H9 (cell line): ENCODE data around the gene HGS. TPM values are rescaled to one million over a fixed set of nuclear protein-coding genes. Genes with fewer than 3 reads are reported as not detected.

Experiments
- DNase-seq: peaks from one replicate; pipeline ENCODE4 v3.0.0-alpha.2; 2017
- H2AFZ ChIP-seq: one replicate; pipeline ENCODE4 v1.6.1; 2013; ENCODE audit warnings: mild to moderate bottlenecking, low read length, control low read depth, moderate library complexity
- H2AK5ac ChIP-seq: 2 replicates; pipeline ENCODE4 v1.6.1; 2013; ENCODE audit warnings: low read length, control low read depth, mixed read lengths; ENCODE audit not compliant: insufficient read length
- H2BK120ac ChIP-seq: one replicate; pipeline ENCODE4 v1.6.1; 2013; ENCODE audit warnings: low read depth, mild to moderate bottlenecking, low read length, control low read depth, inconsistent platforms; ENCODE audit not compliant: poor library complexity, severe bottlenecking
- H2BK12ac ChIP-seq: 2 replicates; pipeline ENCODE4 v1.6.1; 2013; ENCODE audit warnings: low read length, control low read depth, mixed read lengths, low read depth; ENCODE audit not compliant: insufficient read length
- H2BK15ac ChIP-seq: 2 replicates; pipeline ENCODE4 v1.6.1; 2013; ENCODE audit warnings: low read depth, low read length, control low read depth
- H2BK20ac ChIP-seq: one replicate; pipeline ENCODE4 v1.6.1; 2013; ENCODE audit warnings: low read depth, mild to moderate bottlenecking, low read length, control low read depth, inconsistent platforms; ENCODE audit not compliant: poor library complexity, severe bottlenecking
- H2BK5ac ChIP-seq: 2 replicates; pipeline ENCODE4 v1.6.1; 2013; ENCODE audit warnings: low read length, control low read depth, mixed read lengths; ENCODE audit not compliant: insufficient read length
- H3K14ac ChIP-seq: 2 replicates; pipeline ENCODE4 v1.6.1; 2013; ENCODE audit warnings: low read length, control low read depth; ENCODE audit not compliant: insufficient read depth
- H3K18ac ChIP-seq: 2 replicates; pipeline ENCODE4 v1.6.1; 2013; ENCODE audit warnings: low read depth, mild to moderate bottlenecking, mixed read lengths, low read length, control low read depth; ENCODE audit not compliant: insufficient read length
- H3K23ac ChIP-seq: 2 replicates; pipeline ENCODE4 v1.6.1; 2013; ENCODE audit warnings: low read length, control low read depth, mixed read lengths, low read depth; ENCODE audit not compliant: insufficient read length
- H3K23me2 ChIP-seq: 2 replicates; pipeline ENCODE4 v1.6.1; 2013; ENCODE audit warnings: low read depth, mild to moderate bottlenecking, mixed read lengths, low read length, control low read depth; ENCODE audit not compliant: insufficient read length, poor library complexity, severe bottlenecking
- H3K27ac ChIP-seq: 2 replicates; pipeline ENCODE4 v1.5.1; 2013; ENCODE audit warnings: low read length, control low read depth, mixed read lengths, low read depth; ENCODE audit not compliant: insufficient read length
- H3K27me3 ChIP-seq: 2 replicates; pipeline ENCODE4 v1.6.1; 2013; ENCODE audit warnings: low read length, control low read depth, inconsistent platforms; ENCODE audit not compliant: insufficient read depth
- H3K4ac ChIP-seq: 2 replicates; pipeline ENCODE4 v1.6.1; 2013; ENCODE audit warnings: low read depth, mild to moderate bottlenecking, control low read depth, inconsistent platforms, low read length, moderate library complexity
- H3K4me1 ChIP-seq: 2 replicates; pipeline ENCODE4 v1.6.1; 2013; ENCODE audit warnings: low read length, control low read depth, inconsistent platforms; ENCODE audit not compliant: insufficient read depth
- H3K4me2 ChIP-seq: 2 replicates; pipeline ENCODE4 v1.6.1; 2013; ENCODE audit warnings: low read length, control low read depth, mixed read lengths; ENCODE audit not compliant: insufficient read length, insufficient read depth
- H3K56ac ChIP-seq: 2 replicates; pipeline ENCODE4 v1.6.1; 2013; ENCODE audit warnings: low read depth, mild to moderate bottlenecking, mixed read lengths, low read length, control low read depth; ENCODE audit not compliant: insufficient read length
- H3K79me1 ChIP-seq: 2 replicates; pipeline ENCODE4 v1.6.1; 2013; ENCODE audit warnings: low read depth, mild to moderate bottlenecking, moderate library complexity, low read length, control low read depth, inconsistent platforms; ENCODE audit not compliant: insufficient read depth, poor library complexity, severe bottlenecking
- H3K79me2 ChIP-seq: 2 replicates; pipeline ENCODE4 v1.6.1; 2013; ENCODE audit warnings: low read length, control low read depth, inconsistent platforms; ENCODE audit not compliant: insufficient read depth
- H3K9ac ChIP-seq: 2 replicates; pipeline ENCODE4 v1.6.1; 2013; ENCODE audit warnings: low read length, control low read depth, mixed read lengths; ENCODE audit not compliant: insufficient read length; ENCODE audit errors: extremely low read depth
- H3K9me3 ChIP-seq: one replicate; pipeline ENCODE4 v1.6.1; 2013; ENCODE audit warnings: low read depth, low read length, inconsistent platforms; ENCODE audit not compliant: control insufficient read depth
- H3T11ph ChIP-seq: one replicate; pipeline ENCODE4 v1.6.1; 2013; ENCODE audit warnings: mild to moderate bottlenecking, low read length, control low read depth, inconsistent platforms
- H4K20me1 ChIP-seq: one replicate; pipeline ENCODE4 v1.6.1; 2013; ENCODE audit not compliant: control insufficient read depth, insufficient read length, insufficient read depth
- H4K5ac ChIP-seq: 2 replicates; pipeline ENCODE4 v1.6.1; 2013; ENCODE audit warnings: low read depth, mild to moderate bottlenecking, mixed read lengths, low read length, control low read depth; ENCODE audit not compliant: insufficient read length
- H4K8ac ChIP-seq: replicated peaks from 2 replicates; pipeline ENCODE4 v1.6.1; 2013; ENCODE audit warnings: low read length, control low read depth, mixed read lengths, low read depth; ENCODE audit not compliant: insufficient read length
- H4K91ac ChIP-seq: 2 replicates; pipeline ENCODE4 v1.6.1; 2013; ENCODE audit warnings: low read depth, mild to moderate bottlenecking, moderate library complexity, mixed read lengths, low read length, control low read depth; ENCODE audit not compliant: insufficient read length
- H3K27ac Mint-ChIP-seq, 3 experiments: 2 replicates in 2 of 3; 3 replicates in 1 of 3; pipeline ENCODE4 v1.8.0; 2020 to 2021; ENCODE audit warnings: mixed read lengths in 3 of 3, mild to moderate bottlenecking in 1 of 3, moderate library complexity in 1 of 3
- H3K27me3 Mint-ChIP-seq: 2 replicates; pipeline ENCODE4 v1.8.0; 2021; ENCODE audit warnings: low read depth, mild to moderate bottlenecking, moderate library complexity, mixed read lengths
- H3K36me3 Mint-ChIP-seq, 3 experiments: 2 replicates in 2 of 3; 3 replicates in 1 of 3; pipeline ENCODE4 v1.8.0; 2020 to 2021; ENCODE audit warnings: low read depth in 3 of 3, mixed read lengths in 3 of 3; ENCODE audit not compliant: insufficient read depth in 1 of 3
- H3K4me1 Mint-ChIP-seq, 2 experiments: 2 replicates each; pipeline ENCODE4 v1.8.0; 2020; ENCODE audit warnings: mixed read lengths in 2 of 2
- H3K4me3 Mint-ChIP-seq, 2 experiments: 2 replicates in 1 of 2; 3 replicates in 1 of 2; pipeline ENCODE4 v1.8.0; 2020 to 2021; ENCODE audit warnings: mild to moderate bottlenecking in 2 of 2, mixed read lengths in 2 of 2, moderate library complexity in 1 of 2
- H3K9me3 Mint-ChIP-seq, 2 experiments: 2 replicates in 1 of 2; 3 replicates in 1 of 2; pipeline ENCODE4 v1.8.0; 2020; ENCODE audit warnings: mild to moderate bottlenecking in 2 of 2, mixed read lengths in 2 of 2, moderate library complexity in 1 of 2
- WGBS: extraction: QIAGEN DNeasy Blood & Tissue Kit; methylation state at CpG from one replicate; pipeline ENCODE4 v1.1.7; 2013; ENCODE audit warnings: missing lambda C conversion rate, low lambda C conversion rate, mixed read lengths; ENCODE audit not compliant: insufficient read length; ENCODE audit errors: extremely low coverage; 5-methylcytosine and 5-hydroxymethylcytosine counted together
- total RNA-seq: library from RNA; stranded (reverse); gene quantifications from 2 replicates; pipeline ENCODE4 v1.2.1, GENCODE V29; 2021
- TF ChIP-seq, protein P1 (sequence below): fragments of 200-600 bp; sonication (generic); conservative IDR thresholded peaks from 3 replicates; pipeline ENCODE4 v1.8.0; 2021; ENCODE audit warnings: antibody characterized with exemption, mild to moderate bottlenecking

HGS gene
- total RNA-seq, 1 experiment from 2014 or later: 106 TPM

- H3K36me3 Mint-ChIP-seq: peaks cover 6 to 19% (median 14%) of the 10 kb centered on the region in 3 experiments
- Histone ChIP-seq H3K18ac (no peak overlapping the region), H3K14ac (no peak overlapping the region), H3K79me2 (no peaks in the 10 kb centered on the region; the same call in 1 of the 2 replicates), H3K4me2 (no peak overlapping the region), H3K4me1 (no peaks in the 10 kb centered on the region), H2AFZ (no peak overlapping the region), H3K27me3 (no peaks in the 10 kb centered on the region), H3K27ac (no peak overlapping the region), H3K23ac (no peak overlapping the region), H3K4ac (no peak overlapping the region), H2BK12ac (no peak overlapping the region), H3K23me2 (peaks cover 8% of the 10 kb centered on the region), H4K5ac (no peak overlapping the region), H3K9me3 (no peaks in the 10 kb centered on the region), H2BK120ac (no peak overlapping the region), H4K8ac (no peak overlapping the region), H3K56ac (no peak overlapping the region), H3K9ac (no peak overlapping the region), H4K91ac (no peak overlapping the region), H2AK5ac (no peak overlapping the region), H4K20me1 (no peaks in the 10 kb centered on the region), H2BK20ac (no peak overlapping the region), H2BK15ac (no peak overlapping the region), H3T11ph (no peak overlapping the region), H2BK5ac (no peak overlapping the region), H3K79me1 (no peaks in the 10 kb centered on the region)
- no peaks in the 10 kb centered on the region; a peak in 1 of 5 replicates for H3K9me3 Mint-ChIP-seq
- no CpG with 5 or more reads among the region's 12 CpGs for WGBS
- H3K27ac Mint-ChIP-seq: no peak overlapping the region
- H3K4me1 Mint-ChIP-seq: peaks cover 8 to 15% of the 10 kb centered on the region in 2 experiments
- DNase-seq: no peak
- no peaks in the 10 kb centered on the region; the same call in 1 of the 2 replicates for H3K27me3 Mint-ChIP-seq
- no peak overlapping the region for H3K4me3 Mint-ChIP-seq
- TF ChIP-seq, protein P1, sequence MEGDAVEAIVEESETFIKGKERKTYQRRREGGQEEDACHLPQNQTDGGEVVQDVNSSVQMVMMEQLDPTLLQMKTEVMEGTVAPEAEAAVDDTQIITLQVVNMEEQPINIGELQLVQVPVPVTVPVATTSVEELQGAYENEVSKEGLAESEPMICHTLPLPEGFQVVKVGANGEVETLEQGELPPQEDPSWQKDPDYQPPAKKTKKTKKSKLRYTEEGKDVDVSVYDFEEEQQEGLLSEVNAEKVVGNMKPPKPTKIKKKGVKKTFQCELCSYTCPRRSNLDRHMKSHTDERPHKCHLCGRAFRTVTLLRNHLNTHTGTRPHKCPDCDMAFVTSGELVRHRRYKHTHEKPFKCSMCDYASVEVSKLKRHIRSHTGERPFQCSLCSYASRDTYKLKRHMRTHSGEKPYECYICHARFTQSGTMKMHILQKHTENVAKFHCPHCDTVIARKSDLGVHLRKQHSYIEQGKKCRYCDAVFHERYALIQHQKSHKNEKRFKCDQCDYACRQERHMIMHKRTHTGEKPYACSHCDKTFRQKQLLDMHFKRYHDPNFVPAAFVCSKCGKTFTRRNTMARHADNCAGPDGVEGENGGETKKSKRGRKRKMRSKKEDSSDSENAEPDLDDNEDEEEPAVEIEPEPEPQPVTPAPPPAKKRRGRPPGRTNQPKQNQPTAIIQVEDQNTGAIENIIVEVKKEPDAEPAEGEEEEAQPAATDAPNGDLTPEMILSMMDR: no peak
Observed at GRCh38 chr17:81716674-81716996, 32.8 kb downstream of the HGS start.
